ENCODE measurements around the gene MOGAT1.
"Not testable (repeated sequence)": the region's sequence is repeated elsewhere in the genome, so short reads cannot be mapped to it uniquely, and the experiment has no call there.

MOGAT1 gene

DNA sequence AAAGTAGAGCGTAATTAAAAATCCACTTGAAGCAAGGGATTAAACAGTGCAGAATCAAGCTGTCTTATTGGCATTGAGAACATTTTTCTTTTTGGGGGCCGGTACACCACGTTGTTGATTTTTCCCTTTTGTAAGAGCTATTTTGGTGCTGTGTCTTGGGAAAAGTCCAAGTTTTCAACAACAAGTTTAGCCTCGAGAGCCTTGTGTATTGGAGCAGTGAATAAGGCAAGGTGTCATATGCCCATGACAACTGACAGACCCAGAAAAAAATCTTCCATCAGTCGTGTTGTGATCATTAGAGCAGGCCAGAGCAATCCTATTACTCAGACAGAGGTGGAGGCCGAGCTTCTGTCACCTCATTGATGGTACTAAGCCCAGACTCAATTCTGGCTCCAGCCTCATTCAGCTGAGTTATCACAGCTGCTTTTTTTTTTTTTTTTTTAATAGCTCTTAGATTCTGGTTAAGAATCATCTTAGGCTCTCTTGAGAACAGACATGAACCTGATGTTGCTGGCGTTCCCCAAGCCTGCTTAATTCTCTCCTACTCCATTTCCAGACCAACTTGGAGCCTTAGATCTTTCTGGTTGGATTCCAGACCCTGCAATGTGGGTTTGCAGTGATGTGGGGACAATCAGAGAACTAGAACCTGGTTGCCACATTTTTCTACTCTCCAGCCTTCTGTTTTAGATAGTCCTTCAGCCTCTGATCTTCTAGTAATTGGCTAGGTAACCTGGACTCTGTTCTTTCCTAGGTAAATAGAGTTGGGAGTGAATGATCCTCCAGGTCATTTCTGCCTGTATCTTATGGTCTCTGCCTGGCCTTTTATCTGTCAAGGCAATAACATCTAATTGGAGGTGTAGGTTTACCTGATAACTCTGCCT is 43.1 kb downstream of the MOGAT1 start:
- no peaks in the 10 kb centered on the region for H3F3A ChIP-seq (ENCODE audit: insufficient read depth)
- H3K4me2 ChIP-seq (ENCODE audit: low read depth, low read length, poor library complexity, severe bottlenecking), result no peak overlapping the region
- H3K27me3 ChIP-seq (ENCODE audit: low read length), result no peaks in the 10 kb centered on the region
- peak overlapping the region; percentile 45 for H3K27ac ChIP-seq (ENCODE audit: low read depth, low read length)
- H3K36me3 ChIP-seq (ENCODE audit: low read length), result no peaks in the 10 kb centered on the region
- H3K9ac ChIP-seq (ENCODE audit: low read length), result peak overlapping the region; percentile 23; the same call in 1 of the 2 replicates
- H3K9me2 ChIP-seq (replicated peaks; ENCODE audit: insufficient read depth, low read length), result no peaks in the 10 kb centered on the region
- no peaks in the 10 kb centered on the region for H3K79me2 ChIP-seq (ENCODE audit: insufficient read depth, low read length)
- H4K20me1 ChIP-seq (ENCODE audit: low read depth, low read length), result no peaks in the 10 kb centered on the region
- no peak for TF ChIP-seq EZH2phosphoT487 (conservative IDR thresholded peaks at IDR 0.05; ENCODE audit: low read length)
- TF ChIP-seq, protein P1, sequence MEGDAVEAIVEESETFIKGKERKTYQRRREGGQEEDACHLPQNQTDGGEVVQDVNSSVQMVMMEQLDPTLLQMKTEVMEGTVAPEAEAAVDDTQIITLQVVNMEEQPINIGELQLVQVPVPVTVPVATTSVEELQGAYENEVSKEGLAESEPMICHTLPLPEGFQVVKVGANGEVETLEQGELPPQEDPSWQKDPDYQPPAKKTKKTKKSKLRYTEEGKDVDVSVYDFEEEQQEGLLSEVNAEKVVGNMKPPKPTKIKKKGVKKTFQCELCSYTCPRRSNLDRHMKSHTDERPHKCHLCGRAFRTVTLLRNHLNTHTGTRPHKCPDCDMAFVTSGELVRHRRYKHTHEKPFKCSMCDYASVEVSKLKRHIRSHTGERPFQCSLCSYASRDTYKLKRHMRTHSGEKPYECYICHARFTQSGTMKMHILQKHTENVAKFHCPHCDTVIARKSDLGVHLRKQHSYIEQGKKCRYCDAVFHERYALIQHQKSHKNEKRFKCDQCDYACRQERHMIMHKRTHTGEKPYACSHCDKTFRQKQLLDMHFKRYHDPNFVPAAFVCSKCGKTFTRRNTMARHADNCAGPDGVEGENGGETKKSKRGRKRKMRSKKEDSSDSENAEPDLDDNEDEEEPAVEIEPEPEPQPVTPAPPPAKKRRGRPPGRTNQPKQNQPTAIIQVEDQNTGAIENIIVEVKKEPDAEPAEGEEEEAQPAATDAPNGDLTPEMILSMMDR (IDR thresholded peaks at IDR 0.05; ENCODE audit: insufficient read depth, low read length, poor library complexity, severe bottlenecking), result no peak
- no peak overlapping the region for H3K4me3 ChIP-seq (ENCODE audit: insufficient read depth, low read length, poor library complexity, severe bottlenecking)
- H2AFZ ChIP-seq (ENCODE audit: low read depth, low read length, severe bottlenecking), result peak overlapping the region; percentile 52
- H3K9me3 ChIP-seq (ENCODE audit: insufficient read depth, low read length), result no peaks in the 10 kb centered on the region

DNA sequence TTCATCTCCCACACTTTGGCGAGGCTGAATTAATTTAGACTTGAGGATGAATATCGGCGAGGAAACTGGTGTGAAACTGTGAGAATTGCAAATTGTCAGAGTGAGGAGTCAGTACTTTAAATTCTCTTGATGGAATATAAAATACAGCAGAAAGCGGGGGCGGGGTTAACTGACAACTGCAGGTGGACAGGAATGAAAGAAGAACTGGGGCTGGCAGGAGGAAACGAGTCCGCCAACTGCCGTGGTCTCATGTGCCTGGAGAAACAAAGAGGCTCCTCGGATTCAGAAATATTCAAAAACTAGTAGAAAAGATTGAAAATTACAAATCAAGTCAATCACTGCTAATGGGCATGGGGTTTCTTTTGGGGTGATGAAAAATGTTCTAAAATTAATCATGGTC is 44.3 kb downstream of the MOGAT1 start:
- H3K9me2 ChIP-seq (replicated peaks; ENCODE audit: insufficient read depth, low read length), result no peaks in the 10 kb centered on the region
- no peaks in the 10 kb centered on the region for H3K27me3 ChIP-seq (ENCODE audit: low read length)
- no peaks in the 10 kb centered on the region for H3F3A ChIP-seq (ENCODE audit: insufficient read depth)
- H2AFZ ChIP-seq (ENCODE audit: low read depth, low read length, severe bottlenecking), result peak overlapping the region; percentile 65
- H3K36me3 ChIP-seq (ENCODE audit: low read length), result no peaks in the 10 kb centered on the region
- H3K9ac ChIP-seq (ENCODE audit: low read length), result peak overlapping the region; percentile 33
- H3K9me3 ChIP-seq (ENCODE audit: insufficient read depth, low read length), result no peaks in the 10 kb centered on the region
- H3K4me2 ChIP-seq (ENCODE audit: low read depth, low read length, poor library complexity, severe bottlenecking), result peak overlapping the region; percentile 51
- H4K20me1 ChIP-seq (ENCODE audit: low read depth, low read length), result no peaks in the 10 kb centered on the region
- H3K27ac ChIP-seq (ENCODE audit: low read depth, low read length), result peak overlapping the region; percentile 56
- no peaks in the 10 kb centered on the region for H3K79me2 ChIP-seq (ENCODE audit: insufficient read depth, low read length)
- H3K4me3 ChIP-seq (ENCODE audit: insufficient read depth, low read length, poor library complexity, severe bottlenecking), result peak overlapping the region; percentile 7
- TF ChIP-seq EZH2phosphoT487 (conservative IDR thresholded peaks at IDR 0.05; ENCODE audit: low read length), result no peak
- TF ChIP-seq, protein P1 (IDR thresholded peaks at IDR 0.05; ENCODE audit: insufficient read depth, low read length, poor library complexity, severe bottlenecking), result no peak

DNA sequence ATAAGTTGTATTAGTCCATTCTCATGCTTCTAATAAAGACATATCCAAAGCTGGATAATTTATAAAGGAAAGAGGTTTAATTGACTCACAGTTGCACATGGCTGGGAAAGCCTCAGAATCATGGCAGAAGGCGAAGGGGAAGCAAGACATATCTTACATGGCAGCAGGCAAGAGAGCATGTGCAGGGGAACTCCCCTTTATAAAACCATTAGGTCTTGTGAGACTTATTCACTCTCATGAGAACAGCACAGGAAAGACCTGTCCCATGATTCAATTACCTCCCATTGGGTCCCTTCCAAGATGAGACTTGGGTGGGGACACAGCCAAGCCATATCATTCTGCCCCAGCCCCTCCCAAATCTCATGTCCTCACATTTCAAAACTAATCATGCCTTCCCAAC is 48.3 kb downstream of the MOGAT1 start:
- not testable (repeated sequence) for H3K9me3 ChIP-seq (ENCODE audit: insufficient read depth, low read length); H3K4me2 ChIP-seq (ENCODE audit: low read depth, low read length, poor library complexity, severe bottlenecking); H3K27me3 ChIP-seq (ENCODE audit: low read length); H3K9me2 ChIP-seq (replicated peaks; ENCODE audit: insufficient read depth, low read length); H3F3A ChIP-seq (ENCODE audit: insufficient read depth); H3K36me3 ChIP-seq (ENCODE audit: low read length); H4K20me1 ChIP-seq (ENCODE audit: low read depth, low read length); H3K4me3 ChIP-seq (ENCODE audit: insufficient read depth, low read length, poor library complexity, severe bottlenecking); H2AFZ ChIP-seq (ENCODE audit: low read depth, low read length, severe bottlenecking); H3K79me2 ChIP-seq (ENCODE audit: insufficient read depth, low read length); H3K9ac ChIP-seq (ENCODE audit: low read length); H3K27ac ChIP-seq (ENCODE audit: low read depth, low read length)

DNA sequence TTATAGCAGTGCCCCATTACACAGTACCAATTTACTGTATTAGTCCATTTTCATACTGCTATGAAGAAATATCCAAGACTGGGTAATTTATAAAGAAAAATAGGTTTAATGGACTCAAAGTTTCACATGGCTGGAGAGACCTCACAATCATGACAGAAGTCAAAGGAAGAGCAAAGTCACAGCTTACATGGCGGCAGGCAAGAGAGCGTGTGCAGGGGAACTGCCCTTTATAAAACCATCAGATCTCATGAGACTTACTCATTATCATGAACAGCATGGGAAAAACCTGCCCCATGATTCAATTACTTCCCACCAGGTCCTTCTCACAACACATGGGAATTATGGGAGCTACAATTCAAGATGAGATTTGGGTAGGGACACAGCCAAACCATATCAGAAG is 50.1 kb downstream of the MOGAT1 start:
- H3K27ac ChIP-seq (ENCODE audit: low read depth, low read length); H3K27me3 ChIP-seq (ENCODE audit: low read length); H3F3A ChIP-seq (ENCODE audit: insufficient read depth); H3K79me2 ChIP-seq (ENCODE audit: insufficient read depth, low read length); H4K20me1 ChIP-seq (ENCODE audit: low read depth, low read length); H3K9me2 ChIP-seq (replicated peaks; ENCODE audit: insufficient read depth, low read length); H2AFZ ChIP-seq (ENCODE audit: low read depth, low read length, severe bottlenecking); H3K4me3 ChIP-seq (ENCODE audit: insufficient read depth, low read length, poor library complexity, severe bottlenecking); H3K4me2 ChIP-seq (ENCODE audit: low read depth, low read length, poor library complexity, severe bottlenecking); H3K9me3 ChIP-seq (ENCODE audit: insufficient read depth, low read length); H3K36me3 ChIP-seq (ENCODE audit: low read length); H3K9ac ChIP-seq (ENCODE audit: low read length): not testable (repeated sequence)

Data from SU-DHL-6 (cell line).